ENCODE results near the gene PAGE2B.
"Not testable (repeated sequence)": the region's sequence is repeated elsewhere in the genome, so short reads cannot be mapped to it uniquely, and the experiment has no call there.

Gene PAGE2B

GRCh38 chrX:55111578-55112254, 36.9 kb downstream of the PAGE2B start:
- peak; percentile 48 for DNase-seq

DNA sequence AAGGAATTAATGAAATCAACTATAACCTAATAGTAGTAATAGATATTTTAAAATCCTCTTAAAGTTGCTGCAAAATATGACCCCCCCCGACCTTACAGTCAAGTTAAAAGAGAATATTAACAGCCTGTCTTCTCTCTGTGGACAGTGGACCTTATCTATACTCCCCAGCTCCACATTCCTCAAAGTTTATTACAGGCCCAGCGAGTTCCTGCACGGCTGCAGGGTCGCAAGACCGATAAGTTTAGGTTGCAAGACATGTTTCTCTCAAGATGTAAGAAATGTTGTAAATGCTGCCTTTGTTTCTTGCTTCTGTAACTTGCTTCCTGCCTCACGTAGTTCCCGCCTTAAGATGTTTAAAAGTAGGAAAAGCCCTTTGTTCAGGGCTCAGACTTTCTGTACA, 41.8 kb downstream of the PAGE2B start:
- not testable (repeated sequence) for DNase-seq

GRCh38 chrX:55118574-55118973, 43.7 kb downstream of the PAGE2B start:
- no peak for DNase-seq

DNA sequence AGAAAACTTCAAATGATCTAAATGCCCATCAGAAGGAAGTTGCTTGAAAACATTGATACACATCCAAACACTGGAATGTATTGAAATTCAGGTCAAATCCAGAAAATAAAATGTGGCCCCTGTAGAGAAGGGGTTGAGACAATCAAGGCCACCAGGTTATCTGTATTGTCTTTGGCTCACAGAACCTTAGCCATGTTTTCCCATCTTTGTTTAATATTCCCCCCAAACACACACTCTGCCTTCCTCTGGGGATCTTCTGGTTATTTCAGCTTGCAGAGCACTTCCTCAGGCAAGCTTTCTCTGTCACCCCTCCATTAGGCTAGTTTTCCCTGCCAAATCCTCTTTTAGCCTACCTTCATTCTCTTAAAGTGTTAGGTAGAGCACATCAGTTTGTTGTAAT, 44.4 kb downstream of the PAGE2B start:
- DNase-seq = no peak

- DNase-seq = no peak
These were observed 44.9 kb downstream of the PAGE2B start for GRCh38 chrX:55119712-55120111.

GRCh38 chrX:55120761-55121358, 46.0 kb downstream of the PAGE2B start:
- no peak for DNase-seq

- DNase-seq = no peak
These were observed 49.1 kb downstream of the PAGE2B start for GRCh38 chrX:55123900-55124299.

- DNase-seq = no peak
These were observed 52.9 kb downstream of the PAGE2B start for GRCh38 chrX:55127692-55128091.

All from NCI-H146 (cell line).